ENCODE measurements around the gene EEF1AKMT4.

Gene EEF1AKMT4

DNA sequence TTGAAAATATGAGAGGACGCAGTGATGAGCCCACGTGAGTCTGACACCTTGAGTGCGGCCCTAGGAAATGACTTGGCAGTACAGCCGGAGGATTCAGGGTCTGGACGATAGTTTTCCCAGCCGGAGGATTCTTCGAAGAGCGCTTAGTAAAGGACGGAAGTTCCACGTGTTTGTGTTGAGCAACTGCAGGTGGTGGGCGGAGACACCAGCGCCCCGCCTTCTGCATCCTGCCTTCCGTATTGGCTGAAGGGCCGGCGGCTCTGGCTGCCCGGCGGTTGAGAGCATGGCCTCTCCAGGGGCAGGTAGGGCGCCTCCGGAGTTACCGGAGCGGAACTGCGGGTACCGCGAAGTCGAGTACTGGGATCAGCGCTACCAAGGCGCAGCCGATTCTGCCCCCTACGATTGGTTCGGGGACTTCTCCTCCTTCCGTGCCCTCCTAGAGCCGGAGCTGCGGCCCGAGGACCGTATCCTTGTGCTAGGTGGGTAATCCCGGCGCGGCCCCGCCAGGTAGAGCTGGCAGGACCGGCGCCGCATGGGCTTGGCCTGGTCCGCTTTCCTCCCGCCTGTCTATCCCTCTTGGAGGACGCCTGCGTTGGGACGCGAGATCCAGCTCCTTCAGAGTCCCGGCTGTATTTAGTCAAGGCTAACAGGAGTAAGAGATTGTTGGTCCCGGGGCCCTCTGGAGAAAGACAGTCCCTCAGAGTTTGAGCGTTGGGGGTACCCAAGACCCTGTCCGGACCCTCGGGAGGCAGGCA is at the start of gene EEF1AKMT4:
Gene EEF1AKMT4 (plus strand): TSS at position 261 of the 755 bp plus-strand sequence. CDS start 23 bp downstream, at position 284.
- DNase-seq = peak; percentile 28 to 92 (median 85)

- DNase-seq = no peak
These were observed 48.6 kb upstream of the EEF1AKMT4 start for GRCh38 chr3:184200825-184201224.

- DNase-seq = no peak
These were observed 45.9 kb upstream of the EEF1AKMT4 start for GRCh38 chr3:184203526-184203925.

GRCh38 chr3:184209146-184209923 is 40.1 kb upstream of the EEF1AKMT4 start:
- DNase-seq = no peak

DNA sequence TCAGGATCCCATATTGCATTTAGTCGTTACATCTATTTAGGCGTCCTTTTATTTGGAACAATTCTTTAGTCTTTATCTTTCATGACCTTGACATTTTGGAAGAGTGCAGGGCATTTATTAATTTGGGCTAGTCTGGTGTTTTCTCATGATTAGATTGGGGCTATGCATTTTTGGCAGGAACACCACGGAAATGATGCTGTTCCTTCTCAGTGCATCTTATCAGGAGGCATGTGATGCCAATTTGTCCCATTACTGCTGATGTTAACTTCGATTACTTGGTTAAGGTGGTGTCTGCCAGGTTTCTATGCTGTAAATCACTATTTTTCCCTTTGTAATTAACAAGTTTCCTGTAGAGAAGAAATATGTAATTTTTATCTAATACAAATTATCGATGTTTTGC is 38.2 kb upstream of the EEF1AKMT4 start:
- DNase-seq = no peak

DNA sequence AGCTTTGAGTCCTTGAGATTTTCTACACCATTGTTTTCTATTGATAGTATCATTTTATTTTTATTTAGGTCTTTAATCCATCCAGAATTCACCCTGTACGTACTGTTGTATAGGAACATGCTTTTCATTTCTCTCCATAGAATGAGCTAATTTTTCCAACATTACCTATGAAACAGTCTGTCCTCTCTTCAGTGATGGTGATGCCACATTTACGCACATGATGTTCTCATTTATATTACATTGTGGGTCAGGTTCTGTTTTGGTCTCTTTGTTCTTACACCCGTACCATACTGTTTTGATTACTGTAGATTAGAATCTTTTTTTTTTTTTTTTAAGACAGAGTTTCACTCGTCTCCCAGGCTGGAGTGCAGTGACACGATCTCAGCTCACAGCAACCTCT is 37.8 kb upstream of the EEF1AKMT4 start:
- DNase-seq = no peak

GRCh38 chr3:184218814-184219213 is 30.7 kb upstream of the EEF1AKMT4 start:
- DNase-seq = no peak

DNA sequence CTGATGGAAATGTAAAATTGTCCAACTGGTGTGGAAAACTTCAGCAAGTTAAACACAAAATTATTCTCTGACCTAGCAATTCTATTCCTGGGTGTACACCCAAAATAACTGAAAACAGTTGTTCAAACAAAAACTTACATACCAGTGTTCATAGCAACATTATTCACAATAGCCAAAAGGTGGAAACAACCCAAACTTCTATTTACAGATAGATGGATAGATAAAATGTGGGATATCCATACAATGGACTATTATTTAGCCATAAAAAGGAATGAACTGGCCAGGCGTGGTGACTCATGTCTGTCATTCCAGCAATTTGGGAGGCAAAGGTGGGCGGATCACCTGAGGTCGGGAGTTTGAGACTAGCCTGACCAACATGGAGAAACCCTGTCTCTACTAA is 27.0 kb upstream of the EEF1AKMT4 start:
- DNase-seq = no peak

GRCh38 chr3:184223946-184224345 is 25.5 kb upstream of the EEF1AKMT4 start:
- DNase-seq = no peak

DNA sequence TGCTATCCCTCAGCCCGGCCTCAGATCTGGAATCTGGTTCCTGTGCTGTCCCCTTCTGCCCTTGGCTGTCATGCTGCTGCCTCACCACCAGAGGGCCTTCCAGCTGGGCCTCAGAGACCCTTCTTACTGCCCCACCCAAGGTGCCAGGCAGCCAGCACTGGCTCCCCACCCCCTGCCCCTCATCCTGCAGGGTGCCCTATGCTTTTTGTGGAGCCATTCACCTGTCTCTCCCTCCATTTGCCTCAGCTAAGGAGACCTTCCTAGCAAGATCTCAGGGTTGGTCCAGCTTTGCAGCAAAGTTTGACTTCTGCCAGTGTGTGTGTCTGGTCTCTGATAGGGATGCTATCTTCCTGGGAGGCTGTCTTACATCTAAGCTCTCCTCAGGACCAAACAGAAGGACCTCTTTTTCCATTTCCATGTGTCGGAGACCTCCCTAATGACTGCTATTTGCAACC is 22.0 kb upstream of the EEF1AKMT4 start:
- peak in 2 of 14 donors; percentile 12 to 15 for DNase-seq

GRCh38 chr3:184228376-184229137 is 20.9 kb upstream of the EEF1AKMT4 start:
- peak in 1 of 14 donors; percentile 45 for DNase-seq

GRCh38 chr3:184229394-184230080 is 19.9 kb upstream of the EEF1AKMT4 start, which contains the start of gene VWA5B2:
TSS of gene VWA5B2 (plus strand) at chr3:184229585. CDS start at chr3:184230529, 944 bp downstream.
- peak in 3 of 14 donors; percentile 14 to 73 (median 17) for DNase-seq

- DNase-seq = no peak
These were observed 19.3 kb upstream of the EEF1AKMT4 start for GRCh38 chr3:184230081-184230602.

DNA sequence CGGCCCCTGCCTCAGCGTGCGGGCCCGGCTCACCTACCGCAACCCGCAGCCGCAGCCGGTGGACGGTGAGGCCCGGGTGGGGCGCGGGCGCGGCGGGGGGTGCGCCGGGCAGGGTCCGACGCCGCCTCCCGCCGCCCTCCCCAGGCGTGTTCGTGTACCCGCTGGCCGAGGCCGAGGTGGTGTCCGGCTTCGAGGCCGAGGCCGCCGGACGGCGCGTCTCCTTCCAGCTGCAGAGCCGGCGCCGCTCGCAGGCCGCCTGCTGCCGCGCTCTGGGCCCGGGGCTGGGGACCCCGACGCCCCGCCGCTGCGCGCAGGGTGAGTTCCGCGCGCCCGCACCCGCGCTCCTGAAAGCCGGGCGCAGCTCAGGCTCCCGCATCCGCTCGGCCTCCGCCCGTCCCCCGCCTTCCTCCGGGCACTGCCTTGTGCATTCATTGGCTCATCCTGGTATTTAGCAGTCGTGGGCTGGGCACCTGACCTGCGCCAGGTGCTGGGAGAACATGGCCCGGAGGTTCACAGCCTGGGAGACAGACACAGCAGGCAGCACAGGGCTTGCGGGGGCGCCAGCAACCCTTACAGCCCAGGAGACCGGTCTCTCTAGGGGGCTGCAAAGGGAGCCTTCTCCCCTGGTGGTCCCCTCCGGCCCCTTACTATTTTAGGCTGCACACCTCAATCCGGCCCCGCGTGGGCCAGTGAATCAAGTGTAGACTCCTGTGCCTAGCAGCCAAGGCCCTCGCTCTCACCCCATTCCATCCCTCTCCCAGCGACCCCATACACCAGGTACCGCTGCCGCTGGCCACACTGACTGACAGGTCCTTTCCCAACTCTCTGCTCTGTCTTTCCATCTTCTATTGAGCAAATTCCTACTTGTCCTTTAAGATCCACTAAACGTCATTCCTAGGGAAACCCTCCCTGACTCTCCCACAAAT is 18.6 kb upstream of the EEF1AKMT4 start:
- peak in 1 of 14 donors; percentile 80 for DNase-seq

GRCh38 chr3:184231671-184232070 is 17.8 kb upstream of the EEF1AKMT4 start:
- DNase-seq = no peak

- DNase-seq = no peak
These were observed 16.2 kb upstream of the EEF1AKMT4 start for GRCh38 chr3:184233127-184233843.

- peak in 9 of 14 donors; percentile 6 to 83 (median 26) for DNase-seq
These were observed 15.2 kb upstream of the EEF1AKMT4 start for GRCh38 chr3:184234224-184234623.

- peak in 1 of 14 donors; percentile 28 for DNase-seq
These were observed 14.6 kb upstream of the EEF1AKMT4 start for GRCh38 chr3:184234671-184235380.

GRCh38 chr3:184235381-184236032 is 14.0 kb upstream of the EEF1AKMT4 start:
- DNase-seq = no peak
